B cell (primary cell): ENCODE data around the gene POLH.
"Not testable (repeated sequence)": the region's sequence is repeated elsewhere in the genome, so short reads cannot be mapped to it uniquely, and the experiment has no call there.

ENCODE experiments used
- EZH2 ChIP-seq: IDR thresholded peaks from 2 replicates; pipeline ENCODE4 v1.6.1; 2012; ENCODE audit warnings: borderline replicate concordance, low read depth, mild to moderate bottlenecking, moderate library complexity, low read length; ENCODE audit not compliant: insufficient read depth, poor library complexity, severe bottlenecking
- TF ChIP-seq, protein P1 (sequence below): fragments of 200-600 bp; IDR thresholded peaks from one replicate; pipeline ENCODE4 v1.8.0; 2022; ENCODE audit warnings: antibody characterized with exemption, mild to moderate bottlenecking

GRCh38 chr6:43652822-43653221 is 76.8 kb downstream of the POLH start:
- TF ChIP-seq, protein P1, sequence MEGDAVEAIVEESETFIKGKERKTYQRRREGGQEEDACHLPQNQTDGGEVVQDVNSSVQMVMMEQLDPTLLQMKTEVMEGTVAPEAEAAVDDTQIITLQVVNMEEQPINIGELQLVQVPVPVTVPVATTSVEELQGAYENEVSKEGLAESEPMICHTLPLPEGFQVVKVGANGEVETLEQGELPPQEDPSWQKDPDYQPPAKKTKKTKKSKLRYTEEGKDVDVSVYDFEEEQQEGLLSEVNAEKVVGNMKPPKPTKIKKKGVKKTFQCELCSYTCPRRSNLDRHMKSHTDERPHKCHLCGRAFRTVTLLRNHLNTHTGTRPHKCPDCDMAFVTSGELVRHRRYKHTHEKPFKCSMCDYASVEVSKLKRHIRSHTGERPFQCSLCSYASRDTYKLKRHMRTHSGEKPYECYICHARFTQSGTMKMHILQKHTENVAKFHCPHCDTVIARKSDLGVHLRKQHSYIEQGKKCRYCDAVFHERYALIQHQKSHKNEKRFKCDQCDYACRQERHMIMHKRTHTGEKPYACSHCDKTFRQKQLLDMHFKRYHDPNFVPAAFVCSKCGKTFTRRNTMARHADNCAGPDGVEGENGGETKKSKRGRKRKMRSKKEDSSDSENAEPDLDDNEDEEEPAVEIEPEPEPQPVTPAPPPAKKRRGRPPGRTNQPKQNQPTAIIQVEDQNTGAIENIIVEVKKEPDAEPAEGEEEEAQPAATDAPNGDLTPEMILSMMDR, result not testable (repeated sequence)
- not testable (repeated sequence) for TF ChIP-seq EZH2
